GM21737 (cell line): ENCODE data around the gene CA14.
"Not testable (repeated sequence)": the region's sequence is repeated elsewhere in the genome, so short reads cannot be mapped to it uniquely, and the experiment has no call there.

Experiments used
- ATAC-seq: cut with Tn5 transposase; IDR thresholded peaks from one replicate; pipeline ENCODE4 v1.9.1; 2021; ENCODE audit warnings: mild to moderate bottlenecking, moderate library complexity; ENCODE audit not compliant: unreplicated experiment

The CA14 gene

DNA sequence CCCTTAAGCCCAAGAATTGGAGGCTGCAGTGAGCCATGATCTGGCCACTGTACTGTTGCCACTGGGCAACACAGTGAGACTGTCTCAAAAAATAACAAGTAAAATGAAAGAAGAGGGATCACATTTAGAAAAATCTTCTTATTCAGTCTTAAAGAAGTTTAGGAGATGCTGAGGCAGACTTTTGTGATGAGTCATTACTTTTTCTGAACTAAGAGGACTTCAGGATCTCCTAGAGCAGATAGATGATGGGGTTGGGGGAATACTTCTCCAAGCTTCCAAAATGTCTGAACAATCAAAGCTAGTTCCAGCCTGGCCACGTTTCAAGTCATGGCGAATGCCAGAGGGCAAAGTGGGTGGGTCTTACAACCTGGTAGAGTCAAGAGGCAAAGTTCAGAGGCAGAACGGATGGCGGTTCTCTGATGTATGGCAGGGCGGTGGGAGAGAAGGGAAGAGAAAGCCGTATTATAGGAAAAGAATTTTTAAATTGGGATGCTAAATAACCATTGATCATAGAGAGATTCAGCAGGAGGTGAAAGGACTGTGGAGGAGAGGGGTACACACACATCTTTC lies 22.6 kb downstream of the CA14 start:
- ATAC-seq = no peak

DNA sequence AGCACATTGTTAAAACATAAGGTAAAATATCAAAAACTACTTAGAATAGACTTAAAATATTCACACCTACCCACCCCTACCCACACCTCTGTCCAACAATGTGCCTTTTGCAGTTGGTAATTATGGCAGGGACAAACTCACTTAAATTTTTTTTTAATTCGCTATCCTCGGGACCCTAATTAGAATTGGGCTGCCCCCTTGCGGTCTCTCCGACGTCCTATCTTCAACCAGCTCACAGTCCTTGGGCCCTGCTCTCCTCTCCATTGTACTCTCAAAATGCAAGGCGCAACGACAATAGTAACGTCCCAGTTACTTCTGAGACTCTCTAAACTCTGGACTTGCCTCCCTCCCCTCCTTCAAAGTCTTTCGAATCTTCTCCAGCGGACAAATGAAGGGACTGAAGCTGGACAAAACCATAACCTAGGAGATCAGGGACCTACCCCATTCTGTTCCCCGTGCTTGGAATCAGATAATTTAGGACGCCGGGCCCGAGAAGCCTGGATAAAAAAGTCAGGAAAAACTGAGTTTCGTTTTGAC lies 23.7 kb downstream of the CA14 start:
- ATAC-seq = no peak

DNA sequence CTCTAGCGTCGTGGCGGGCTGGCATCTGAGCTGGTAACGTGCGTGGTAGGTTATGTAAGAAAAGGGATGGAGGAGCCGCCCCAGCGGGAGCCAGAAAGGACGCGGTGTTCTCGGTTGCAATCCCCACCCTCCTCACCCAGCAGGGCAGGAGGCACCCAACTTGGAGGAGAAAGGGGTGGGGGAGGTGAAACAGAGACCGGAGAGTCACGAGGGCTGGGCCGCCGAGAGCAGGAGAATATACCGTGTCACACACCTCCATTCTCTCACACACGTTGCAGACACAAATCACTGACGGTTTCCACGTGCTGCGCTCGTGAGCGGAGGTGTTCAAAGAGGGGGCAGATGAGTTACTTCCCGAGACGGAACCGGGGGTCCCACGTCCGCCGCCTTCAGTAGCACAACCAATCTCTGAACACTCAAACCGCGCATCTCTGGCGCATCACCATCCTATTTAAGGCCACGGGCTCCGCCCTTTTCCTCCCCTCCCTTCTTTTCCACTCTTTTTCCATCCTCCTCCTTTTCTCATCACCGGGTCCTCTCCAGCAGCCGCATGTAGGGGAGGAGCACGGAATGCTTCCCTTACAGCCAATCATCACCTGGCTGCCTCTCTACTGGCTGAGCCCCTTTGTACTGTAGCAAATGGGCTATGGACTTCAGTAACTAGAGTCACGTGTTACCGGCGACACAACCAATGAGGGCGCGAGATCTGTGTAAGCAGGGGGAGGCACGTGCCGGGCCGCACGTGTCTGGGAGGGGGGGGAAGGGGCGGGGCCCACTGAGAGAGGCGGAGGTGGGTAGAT lies 24.4 kb downstream of the CA14 start, which contains the start of gene CIART:
Gene CIART, plus strand, starts transcription at position 797 of the 800 bp plus-strand sequence. CDS start 714 bp downstream, outside the sequence.
- no peak for ATAC-seq

DNA sequence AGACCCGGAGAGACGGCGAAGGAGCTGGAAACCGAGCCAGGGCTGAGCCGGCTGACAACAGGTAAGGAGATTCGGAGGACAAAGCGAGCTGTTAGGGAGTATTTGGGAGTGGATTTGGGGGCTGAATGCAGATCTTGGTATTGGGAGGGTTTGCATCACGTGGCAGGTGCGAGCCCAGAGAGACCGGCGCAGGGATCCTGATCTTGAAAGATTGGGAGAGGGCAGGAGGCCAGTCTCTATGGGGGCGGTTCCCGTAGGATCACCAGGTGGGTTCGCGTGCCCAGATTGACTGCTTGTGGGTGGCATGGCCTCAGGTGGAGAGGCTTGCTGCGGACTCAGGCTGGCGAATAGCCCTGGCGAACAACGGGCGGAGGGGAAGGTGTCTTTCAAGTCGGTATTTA lies 25.0 kb downstream of the CA14 start:
- no peak for ATAC-seq

DNA sequence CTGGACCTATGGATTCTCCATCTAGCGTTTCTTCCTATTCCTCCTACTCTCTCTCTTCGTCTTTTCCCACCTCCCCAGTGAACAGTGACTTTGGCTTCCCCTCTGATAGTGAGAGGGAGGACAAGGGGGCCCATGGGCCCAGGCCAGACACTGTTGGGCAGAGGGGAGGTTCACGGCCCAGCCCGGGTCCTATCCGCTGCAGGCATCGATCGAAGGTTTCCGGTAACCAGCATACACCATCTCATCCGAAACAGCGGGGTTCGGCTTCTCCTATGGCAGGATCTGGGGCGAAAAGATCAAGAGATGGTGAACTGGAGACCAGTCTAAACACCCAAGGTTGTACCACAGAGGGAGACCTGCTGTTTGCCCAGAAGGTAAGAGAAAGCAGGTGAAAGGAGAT lies 25.7 kb downstream of the CA14 start:
- ATAC-seq = no peak

DNA sequence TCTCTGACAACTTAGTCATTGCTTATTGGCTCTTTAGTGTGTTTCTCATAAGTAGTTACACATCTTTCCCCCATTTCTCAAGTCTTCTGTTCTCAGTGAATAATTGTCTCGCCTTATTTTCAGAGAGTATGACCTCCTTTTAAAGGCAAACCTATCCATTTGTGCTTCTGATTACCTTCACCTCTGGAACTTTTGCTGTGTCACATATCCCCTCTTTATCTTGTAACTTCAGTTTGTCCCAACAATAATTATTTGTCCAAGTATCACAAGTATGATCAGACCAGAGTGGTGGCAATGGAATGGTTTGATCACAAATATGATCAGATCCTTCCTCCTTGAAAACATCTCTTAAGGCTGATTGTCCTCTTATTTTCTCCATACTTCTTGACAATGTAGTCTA lies 30.8 kb downstream of the CA14 start:
- no peak for ATAC-seq

DNA sequence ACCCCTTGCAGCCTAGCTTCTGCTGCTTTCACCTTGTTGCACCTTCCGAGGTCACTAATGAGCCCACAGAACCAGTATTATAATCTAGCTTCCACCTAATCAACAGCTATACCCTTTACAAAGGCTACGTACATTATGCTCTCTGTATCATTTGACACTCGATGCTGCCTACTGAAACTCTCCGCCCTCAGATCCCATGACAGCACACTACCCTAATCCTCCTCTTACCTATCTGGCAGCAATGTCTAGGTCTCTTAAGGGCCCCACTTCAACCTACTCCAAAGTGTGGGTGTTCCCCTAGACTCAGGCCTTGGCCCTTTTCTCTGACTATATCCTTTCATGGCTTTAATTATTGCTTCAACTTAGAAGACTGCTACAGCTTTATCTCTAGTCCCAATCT lies 31.2 kb downstream of the CA14 start:
- no peak for ATAC-seq

DNA sequence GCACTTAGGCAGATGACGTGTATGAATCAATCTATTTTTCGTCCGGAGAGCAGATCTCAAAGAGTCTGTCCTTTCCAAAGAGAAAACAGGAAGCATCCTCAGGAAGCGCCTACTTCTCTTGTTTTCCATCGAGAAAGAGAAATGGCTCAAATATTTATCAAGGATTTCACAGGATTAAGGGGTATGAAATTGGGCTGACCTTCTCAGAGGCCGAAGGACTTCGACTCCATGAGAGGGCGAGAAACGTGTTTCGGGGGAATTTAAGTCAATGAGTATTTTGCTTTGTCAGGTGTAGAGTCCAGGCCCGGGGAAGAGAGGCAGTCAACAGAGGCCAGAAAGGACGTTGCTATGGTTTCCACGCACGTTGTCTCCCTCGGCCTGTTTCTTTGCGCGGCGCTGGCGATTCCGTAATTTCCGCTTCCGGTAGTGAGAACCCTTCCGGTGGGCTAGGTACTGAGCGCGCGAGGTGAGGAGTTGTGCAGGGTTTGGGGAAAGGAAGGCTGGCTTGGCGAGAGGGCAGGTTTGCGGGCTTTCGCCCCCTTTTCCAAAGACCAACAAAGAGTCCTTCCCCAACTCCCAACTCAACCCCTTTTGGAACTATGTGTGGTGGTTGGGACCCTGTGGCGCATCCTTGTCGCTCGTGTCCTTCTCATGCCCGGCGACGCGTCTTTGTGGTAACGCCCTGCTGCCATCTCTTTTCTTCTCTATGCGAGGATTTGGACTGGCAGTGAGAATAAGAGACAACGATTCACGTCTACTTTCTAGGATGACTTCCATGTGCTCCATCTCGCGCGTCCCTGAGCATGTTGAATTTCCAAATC lies 36.1 kb downstream of the CA14 start, which contains the start of gene MRPS21:
Gene MRPS21, plus strand, starts transcription at position 429 of the 821 bp plus-strand sequence. CDS start 506 bp downstream, outside the sequence.
- peak; percentile 93 for ATAC-seq

DNA sequence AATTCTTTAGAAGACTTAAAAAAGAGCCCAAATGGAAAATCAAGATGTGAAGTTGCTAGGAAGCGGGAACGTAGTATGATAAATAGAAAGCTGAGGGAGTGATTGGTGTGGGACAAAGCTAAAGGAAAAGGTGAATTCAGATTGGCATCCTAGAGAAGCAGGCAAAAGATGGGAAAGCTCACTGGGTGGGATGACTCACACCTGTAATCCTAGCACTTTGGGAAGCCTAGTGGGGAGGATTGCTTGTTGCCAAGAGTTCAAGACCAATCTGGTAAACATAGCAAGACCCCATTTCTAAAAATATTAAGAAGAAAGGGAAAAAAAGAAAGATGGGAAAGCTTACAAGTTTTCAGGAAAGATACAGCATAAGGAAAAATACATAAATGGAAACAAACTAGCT lies 37.9 kb downstream of the CA14 start:
- ATAC-seq = no peak

DNA sequence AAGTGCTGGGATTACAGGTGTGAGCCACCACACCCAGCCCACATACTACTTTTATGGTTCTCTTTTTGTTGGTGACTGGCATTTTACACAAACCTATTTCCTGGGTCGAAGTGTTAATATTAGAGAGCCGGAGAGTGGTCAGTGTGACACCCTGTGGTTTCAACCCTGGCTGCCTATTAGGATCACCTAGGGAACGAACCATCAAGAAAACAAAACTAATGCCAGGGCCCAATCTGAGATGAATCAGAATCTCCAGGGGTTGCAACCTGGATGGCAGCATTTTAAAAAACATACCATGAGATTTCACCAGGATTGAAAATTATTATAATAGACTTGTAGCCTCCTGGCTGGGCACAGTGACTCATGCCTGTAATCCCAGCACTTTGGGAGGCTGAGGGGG lies 42.1 kb downstream of the CA14 start:
- no peak for ATAC-seq

DNA sequence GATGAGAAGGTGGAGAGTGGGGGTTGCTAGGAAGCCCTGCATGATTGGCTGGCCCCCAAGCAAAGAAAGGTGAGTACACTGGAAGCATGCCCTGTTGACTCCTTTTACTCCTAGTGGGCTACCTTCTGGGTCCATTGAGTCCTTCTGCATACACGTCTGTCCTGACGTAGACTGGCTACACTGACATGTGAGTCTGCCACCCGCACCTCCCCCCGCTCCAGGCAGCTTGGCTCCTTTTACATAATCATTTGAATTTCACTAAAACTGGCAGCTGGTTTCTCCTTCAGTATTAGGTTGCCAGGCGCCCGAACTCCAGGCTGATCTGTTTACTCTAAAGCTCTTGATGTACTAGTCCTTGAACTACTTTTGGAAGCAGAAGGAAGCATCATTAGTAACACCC lies 44.8 kb downstream of the CA14 start:
- no peak for ATAC-seq

DNA sequence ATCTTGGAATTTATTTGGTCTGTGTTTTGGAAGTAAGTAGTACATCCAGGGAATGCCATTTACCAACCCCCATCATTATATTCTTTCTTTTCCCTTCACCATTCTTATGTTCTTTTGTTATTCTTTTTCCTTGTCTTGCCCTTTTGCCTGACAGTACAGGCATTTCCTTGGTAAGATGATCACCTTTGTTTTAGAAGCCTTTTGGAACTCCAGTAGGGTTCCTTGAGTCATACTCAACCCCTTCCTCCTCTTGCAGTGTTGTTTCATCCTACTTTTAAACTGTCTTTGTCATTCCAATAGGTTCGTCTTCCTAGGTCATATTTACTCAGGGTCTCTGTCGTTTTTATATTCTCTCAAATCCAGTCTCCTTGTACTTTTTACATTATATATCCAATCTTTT lies 45.3 kb downstream of the CA14 start:
- ATAC-seq = no peak

DNA sequence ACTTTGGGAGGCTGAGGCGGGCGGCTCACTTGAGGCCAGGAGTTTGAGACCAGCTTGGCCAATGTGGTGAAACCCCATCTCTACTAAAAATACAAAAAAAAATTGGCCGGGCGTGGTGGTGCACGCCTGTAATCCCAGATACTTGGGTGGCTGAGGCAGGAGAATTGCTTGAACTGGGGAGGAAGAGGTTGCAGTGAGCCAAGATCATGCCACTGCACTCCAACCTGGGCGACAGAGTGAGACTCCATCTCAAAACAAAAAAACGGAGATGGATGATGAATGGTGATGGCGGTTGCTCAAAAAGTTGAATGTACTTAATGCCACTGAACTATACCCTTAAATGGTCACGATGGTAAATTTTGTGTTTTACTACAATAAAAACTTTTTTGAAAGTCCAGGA lies 51.0 kb downstream of the CA14 start:
- ATAC-seq = not testable (repeated sequence)

DNA sequence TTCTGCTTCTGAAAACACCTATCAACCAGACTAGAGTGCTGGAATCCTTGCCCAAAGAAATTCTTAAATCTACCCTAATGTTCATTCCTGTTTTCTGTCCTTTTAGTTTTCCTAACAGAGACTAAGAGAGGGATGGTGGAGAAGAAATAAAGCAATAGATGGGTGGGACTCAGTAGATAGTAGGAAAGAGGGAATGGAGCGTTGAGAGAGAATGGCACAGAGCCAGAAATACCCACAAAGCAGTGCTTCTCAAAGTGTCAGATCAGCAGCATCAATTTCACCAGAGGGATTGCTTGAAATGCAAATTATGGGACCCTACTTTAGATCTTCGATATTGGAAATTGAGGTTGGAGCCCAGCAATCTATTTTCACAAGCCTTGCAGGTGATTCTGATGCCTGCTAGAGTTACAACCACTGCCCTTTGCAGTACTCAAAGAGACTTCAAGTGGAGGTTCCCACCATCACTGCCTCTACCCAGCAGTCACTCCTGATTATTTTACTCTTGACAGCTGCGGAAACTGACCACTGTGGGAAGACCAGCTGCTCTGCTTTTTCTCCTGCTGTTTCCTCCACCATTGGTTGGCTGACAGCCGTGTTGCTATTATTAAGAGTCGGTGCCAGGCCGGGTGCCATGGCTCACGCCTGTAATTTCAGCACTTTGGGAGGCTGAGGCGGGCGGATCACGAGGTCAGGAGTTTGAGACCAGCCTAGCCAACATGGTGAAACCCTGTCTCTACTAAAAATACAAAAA lies 52.4 kb downstream of the CA14 start:
- no peak for ATAC-seq

DNA sequence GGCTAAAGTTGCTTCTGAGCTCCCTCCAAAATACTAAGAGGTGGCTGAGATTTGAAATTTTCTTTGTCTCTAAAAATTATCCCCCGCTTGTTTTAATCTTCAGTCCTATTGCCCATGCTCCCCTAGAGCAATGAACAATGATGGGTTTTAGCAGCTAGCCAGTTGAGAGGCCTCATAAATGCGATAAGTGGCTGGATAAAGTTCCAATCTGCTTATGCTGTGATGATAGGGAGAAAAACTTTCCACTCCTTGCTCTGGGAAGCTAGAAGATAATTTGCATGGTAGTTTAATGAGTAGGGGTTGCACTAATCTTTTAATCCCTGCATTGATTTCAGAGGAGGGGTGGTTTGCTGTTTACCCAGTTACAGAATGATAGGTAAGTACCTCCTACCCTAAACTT lies 54.2 kb downstream of the CA14 start:
- no peak for ATAC-seq
